ENCODE measurements around the gene SIRT5.

The SIRT5 gene

GRCh38 chr6:13641315-13641714 is 66.9 kb downstream of the SIRT5 start:
- no peak for DNase-seq

DNA sequence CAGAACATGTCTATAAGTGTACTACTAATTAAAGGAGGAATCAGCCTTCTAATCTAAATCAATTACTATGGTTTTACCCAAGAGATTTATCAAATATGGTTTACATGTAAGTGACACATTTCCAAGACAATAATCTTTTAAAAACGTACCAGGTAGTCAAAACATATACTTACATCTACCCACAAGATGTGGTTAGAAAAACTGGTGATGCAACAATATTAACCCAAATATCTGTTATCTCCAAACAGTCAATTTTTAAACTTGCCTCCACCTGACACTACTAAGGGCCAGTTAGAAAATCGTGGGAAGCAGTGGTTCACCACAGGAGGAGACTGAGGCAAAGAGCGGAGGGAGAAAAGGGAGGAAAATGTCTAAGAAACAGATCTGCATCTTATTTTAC is 68.7 kb downstream of the SIRT5 start:
- DNase-seq: no peak

DNA sequence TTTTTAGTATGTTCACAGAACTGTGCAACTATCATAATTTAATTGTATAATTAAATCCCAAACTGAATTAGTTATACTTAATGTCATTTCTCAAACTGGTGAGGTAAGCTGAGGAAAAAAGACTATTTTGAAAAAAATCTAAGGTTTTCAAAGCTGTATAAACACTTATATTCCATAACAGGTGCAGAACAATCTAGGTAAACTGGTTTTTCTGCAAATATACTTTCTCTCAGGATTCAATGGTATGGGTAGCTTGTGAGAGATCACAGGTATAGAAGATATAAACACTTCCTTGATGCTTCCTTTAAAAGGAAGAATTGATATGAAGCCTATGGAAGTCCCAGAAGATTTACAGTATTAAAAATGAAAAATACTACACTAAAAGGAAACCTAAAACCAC is 74.4 kb downstream of the SIRT5 start:
- no peak for DNase-seq

GRCh38 chr6:13649393-13649792 is 75.0 kb downstream of the SIRT5 start:
- DNase-seq: no peak

- no peak for DNase-seq
These were observed 78.9 kb downstream of the SIRT5 start for GRCh38 chr6:13653296-13653695.

DNA sequence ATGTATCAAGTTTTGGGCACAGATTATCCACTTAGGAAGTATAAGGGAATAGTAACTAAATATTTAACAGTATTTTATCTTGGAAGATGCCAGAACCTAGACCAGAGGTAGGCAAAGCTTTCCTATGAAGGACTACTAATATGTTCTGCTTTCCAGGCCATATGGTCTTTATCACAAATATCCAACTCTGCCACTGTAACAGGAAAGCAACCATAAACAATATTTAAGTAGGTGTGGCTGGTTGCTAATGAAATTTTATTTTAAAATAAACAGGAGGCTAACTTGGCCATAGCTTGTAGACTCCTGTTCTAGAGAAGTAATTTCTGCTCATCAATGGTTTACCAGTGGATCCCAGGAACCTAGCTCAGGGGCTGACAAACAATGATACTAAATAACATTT is 80.1 kb downstream of the SIRT5 start:
- no peak for DNase-seq

DNA sequence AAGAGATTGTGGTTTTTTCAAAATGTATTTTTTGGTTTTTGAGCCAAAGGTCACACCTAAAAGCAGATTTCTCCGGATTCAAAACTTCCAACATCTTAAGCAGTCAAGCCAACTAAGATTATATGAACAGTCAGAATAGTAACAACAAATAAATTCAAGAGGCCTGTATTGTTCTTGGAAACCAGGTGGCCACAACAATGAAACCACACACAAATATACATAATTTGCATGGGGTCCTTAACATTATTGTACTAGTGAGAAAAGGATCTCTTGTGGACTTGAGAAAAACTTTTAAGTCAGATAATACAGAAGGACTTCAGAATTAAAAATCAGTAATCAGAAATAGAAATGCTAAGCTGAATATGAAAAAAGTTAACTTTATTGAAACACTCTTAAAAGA is 81.3 kb downstream of the SIRT5 start:
- no peak for DNase-seq

GRCh38 chr6:13660273-13660672 is 85.9 kb downstream of the SIRT5 start:
- no peak for DNase-seq

- no peak for DNase-seq
These were observed 86.5 kb downstream of the SIRT5 start for GRCh38 chr6:13660893-13661292.

DNA sequence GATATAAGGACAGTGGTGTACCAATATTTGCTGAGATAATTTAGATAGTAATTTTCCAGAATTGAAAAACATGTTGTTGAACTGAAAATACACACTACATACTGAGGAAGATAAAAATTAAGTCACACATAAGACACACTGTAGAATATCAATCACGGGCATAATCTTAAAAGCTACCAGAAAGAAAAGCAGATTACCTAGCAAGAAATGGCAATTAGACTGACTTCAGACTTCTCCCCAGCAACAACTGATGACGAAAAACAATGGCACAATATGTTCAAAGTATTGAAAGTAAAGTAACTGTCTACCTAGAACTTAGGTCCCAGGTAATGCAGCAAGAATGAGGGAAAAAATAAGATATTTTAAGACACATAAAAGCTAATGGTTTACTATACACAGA is 87.2 kb downstream of the SIRT5 start:
- DNase-seq: no peak

GRCh38 chr6:13662651-13663334 is 88.4 kb downstream of the SIRT5 start:
- no peak for DNase-seq

DNA sequence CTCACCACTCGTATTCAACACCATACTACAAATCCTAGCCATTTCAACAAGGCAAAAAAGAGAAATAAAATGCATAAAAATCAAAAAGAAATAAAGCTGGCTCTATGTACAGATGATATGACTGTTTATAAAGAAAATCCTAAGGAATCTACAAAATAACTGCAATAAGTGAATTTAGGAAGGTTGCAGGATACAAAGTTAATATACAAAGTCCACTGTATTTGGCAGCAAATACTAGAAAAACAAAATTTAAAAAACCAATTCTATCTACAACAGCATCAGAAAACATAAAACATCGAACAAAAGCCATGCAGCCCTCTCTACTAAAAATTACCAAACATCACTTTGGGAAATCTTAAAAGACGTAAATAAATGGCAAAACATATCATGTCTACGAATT is 89.6 kb downstream of the SIRT5 start:
- no peak for DNase-seq

Measured in NCI-H2171 (cell line).